Effector CD8-positive, alpha-beta T cell (primary cell): ENCODE data around the gene ACER1.
"Not testable (repeated sequence)": the region's sequence is repeated elsewhere in the genome, so short reads cannot be mapped to it uniquely, and the experiment has no call there.

Experiments used
- DNase-seq: peaks from one replicate; lab custom pipeline; 2025; lab: John Stamatoyannopoulos, UW

Gene ACER1

GRCh38 chr19:6357174-6357573 lies 23.8 kb upstream of the ACER1 start:
- DNase-seq: no peak

- not testable (repeated sequence) for DNase-seq
Observed at GRCh38 chr19:6355321-6356040, 22.1 kb upstream of the ACER1 start.

GRCh38 chr19:6354098-6354674 lies 20.8 kb upstream of the ACER1 start:
- DNase-seq: no peak

- no peak for DNase-seq
Observed at GRCh38 chr19:6352381-6353165, 19.2 kb upstream of the ACER1 start.

GRCh38 chr19:6350688-6351087 lies 17.3 kb upstream of the ACER1 start:
- DNase-seq: no peak

- not testable (repeated sequence) for DNase-seq
Observed at GRCh38 chr19:6349271-6349670, 15.9 kb upstream of the ACER1 start.

GRCh38 chr19:6343462-6343861 lies 10.1 kb upstream of the ACER1 start:
- DNase-seq: no peak

- no peak for DNase-seq
Observed at GRCh38 chr19:6340493-6341201, 7.2 kb upstream of the ACER1 start.

GRCh38 chr19:6334490-6335285 lies 1.3 kb upstream of the ACER1 start:
- DNase-seq: no peak

GRCh38 chr19:6326815-6327214 lies 6.6 kb downstream of the ACER1 start:
- DNase-seq: no peak

- no peak for DNase-seq
Observed at GRCh38 chr19:6325614-6326013, 7.8 kb downstream of the ACER1 start.

GRCh38 chr19:6324757-6325156 lies 8.7 kb downstream of the ACER1 start:
- no peak for DNase-seq

- no peak for DNase-seq
Observed at GRCh38 chr19:6322284-6322683, 11.1 kb downstream of the ACER1 start.

- no peak for DNase-seq
Observed at GRCh38 chr19:6319376-6319775, 14.0 kb downstream of the ACER1 start.

GRCh38 chr19:6318772-6319171 lies 14.6 kb downstream of the ACER1 start:
- DNase-seq: no peak

- DNase-seq: not testable (repeated sequence)
Observed at GRCh38 chr19:6315646-6316045, 17.8 kb downstream of the ACER1 start.

GRCh38 chr19:6313398-6313969 lies 19.9 kb downstream of the ACER1 start:
- no peak for DNase-seq

GRCh38 chr19:6312018-6312417 lies 21.4 kb downstream of the ACER1 start:
- no peak for DNase-seq

- no peak for DNase-seq
Observed at GRCh38 chr19:6298413-6298812, 35.0 kb downstream of the ACER1 start.

- no peak for DNase-seq
Observed at GRCh38 chr19:6297202-6297601, 36.2 kb downstream of the ACER1 start.

GRCh38 chr19:6292006-6292405 lies 41.4 kb downstream of the ACER1 start:
- DNase-seq: no peak
